ENCODE results near the gene SMARCC1. TPM values are rescaled to one million over a fixed set of nuclear protein-coding genes. Genes with fewer than 3 reads are reported as not detected.

SMARCC1 gene
- total RNA-seq, 1 donor from 2014 or later: 146 TPM

DNA sequence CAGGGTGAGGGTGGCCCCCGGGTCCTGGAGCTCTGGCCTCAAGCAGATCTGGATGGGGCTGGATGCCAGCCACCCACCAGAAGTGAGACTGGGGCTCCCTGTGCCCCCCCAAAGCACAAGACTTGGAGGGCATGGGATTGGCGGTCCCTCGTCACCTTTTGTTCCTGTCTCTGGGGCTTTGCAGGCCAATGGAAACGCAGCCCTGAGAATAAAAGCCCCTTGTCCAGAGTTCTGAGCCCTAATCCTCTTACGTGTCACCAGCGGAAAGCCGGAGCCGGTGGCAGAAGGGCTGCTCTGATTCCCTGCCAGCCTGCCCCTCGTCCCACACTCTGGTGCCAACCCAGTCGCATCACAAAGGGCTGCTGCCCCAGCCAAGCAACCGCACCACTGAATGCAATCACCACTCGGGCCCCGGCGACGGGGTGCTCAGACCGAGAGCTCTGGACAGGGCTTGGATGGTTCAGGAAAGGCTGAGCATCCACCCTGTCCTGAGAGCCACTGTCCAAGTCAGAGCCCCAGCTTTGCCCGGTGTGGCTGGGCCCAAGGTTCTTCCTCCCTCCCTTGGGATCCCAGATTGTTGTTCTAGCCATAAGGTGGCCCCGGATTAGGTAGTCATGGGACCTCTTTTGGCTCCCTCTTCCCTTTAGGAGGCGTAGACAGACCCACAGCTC, 245.3 kb downstream of the SMARCC1 start:
- Histone ChIP-seq H3K27me3 (ENCODE audit: insufficient read depth, low read length) (peaks cover 3% of the 10 kb centered on the region), H3K4me1 (ENCODE audit: insufficient read depth, low read length) (no peaks in the 10 kb centered on the region), H3K36me3 (ENCODE audit: insufficient read depth, low read length) (no peaks in the 10 kb centered on the region), H3K79me2 (ENCODE audit: insufficient read depth, low read length) (no peaks in the 10 kb centered on the region), H3K4me3 (ENCODE audit: insufficient read depth, low read depth, low read length) (no peak overlapping the region), H3K4me2 (ENCODE audit: low read length) (no peak overlapping the region), H2AFZ (ENCODE audit: low read depth, low read length) (no peak overlapping the region), H4K20me1 (ENCODE audit: insufficient read depth, low read length) (no peaks in the 10 kb centered on the region), H3K27ac (ENCODE audit: low read depth, low read length) (no peak overlapping the region), H3K9ac (ENCODE audit: low read length) (no peak overlapping the region), H3K9me3 (ENCODE audit: insufficient read depth, low read depth, low read length) (no peaks in the 10 kb centered on the region)
- peaks cover 8% of the 10 kb centered on the region for H3K9me3 Mint-ChIP-seq (ENCODE audit: unreplicated experiment)
- no peak for DNase-seq (ENCODE audit: low read depth)
- TF ChIP-seq, protein P1, sequence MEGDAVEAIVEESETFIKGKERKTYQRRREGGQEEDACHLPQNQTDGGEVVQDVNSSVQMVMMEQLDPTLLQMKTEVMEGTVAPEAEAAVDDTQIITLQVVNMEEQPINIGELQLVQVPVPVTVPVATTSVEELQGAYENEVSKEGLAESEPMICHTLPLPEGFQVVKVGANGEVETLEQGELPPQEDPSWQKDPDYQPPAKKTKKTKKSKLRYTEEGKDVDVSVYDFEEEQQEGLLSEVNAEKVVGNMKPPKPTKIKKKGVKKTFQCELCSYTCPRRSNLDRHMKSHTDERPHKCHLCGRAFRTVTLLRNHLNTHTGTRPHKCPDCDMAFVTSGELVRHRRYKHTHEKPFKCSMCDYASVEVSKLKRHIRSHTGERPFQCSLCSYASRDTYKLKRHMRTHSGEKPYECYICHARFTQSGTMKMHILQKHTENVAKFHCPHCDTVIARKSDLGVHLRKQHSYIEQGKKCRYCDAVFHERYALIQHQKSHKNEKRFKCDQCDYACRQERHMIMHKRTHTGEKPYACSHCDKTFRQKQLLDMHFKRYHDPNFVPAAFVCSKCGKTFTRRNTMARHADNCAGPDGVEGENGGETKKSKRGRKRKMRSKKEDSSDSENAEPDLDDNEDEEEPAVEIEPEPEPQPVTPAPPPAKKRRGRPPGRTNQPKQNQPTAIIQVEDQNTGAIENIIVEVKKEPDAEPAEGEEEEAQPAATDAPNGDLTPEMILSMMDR (IDR thresholded peaks at IDR 0.05; ENCODE audit: insufficient read depth, low read depth, low read length): no peak
- no peak for TF ChIP-seq EZH2 (IDR thresholded peaks at IDR 0.05; ENCODE audit: insufficient read depth, low read length)
- H3K27ac Mint-ChIP-seq (ENCODE audit: unreplicated experiment): no peak overlapping the region
- H3K4me1 Mint-ChIP-seq (ENCODE audit: low read depth, unreplicated experiment): peaks cover under 1% of the 10 kb centered on the region
- H3K4me3 Mint-ChIP-seq (ENCODE audit: unreplicated experiment): no peak overlapping the region
- H3K27me3 Mint-ChIP-seq (ENCODE audit: low read depth, unreplicated experiment): peaks cover 6% of the 10 kb centered on the region
- no peak for FAIRE-seq
- no peaks in the 10 kb centered on the region for H3K36me3 Mint-ChIP-seq (ENCODE audit: low read depth, unreplicated experiment)

Other genes with a start within 250 kb of the SMARCC1 start
- 1.2 and 2.2 TPM in 2 replicates for gene CSPG5, start 203.0 kb downstream of the SMARCC1 start, total RNA-seq
- gene DHX30, start 21.2 kb upstream of the SMARCC1 start, total RNA-seq: 50.0 and 50.5 TPM in 2 replicates
- 471 and 475 TPM in 2 replicates for gene MAP4, start 234.5 kb upstream of the SMARCC1 start, total RNA-seq